ENCODE results near the gene CYP46A1. TPM values are rescaled to one million over a fixed set of nuclear protein-coding genes. Genes with fewer than 3 reads are reported as not detected.

CYP46A1 gene
- total RNA-seq, 1 donor from 2014 or later: 2.1 TPM

- H3K36me3 ChIP-seq (ENCODE audit: control insufficient read depth in 3 of 3, insufficient read depth in 3 of 3, low read length in 3 of 3): no peaks in the 10 kb centered on the region
- peak overlapping the region in 1 of 3 donors; percentile 25 for H3K9ac ChIP-seq (ENCODE audit: low read depth in 1 of 3, low read length in 3 of 3)
- peak overlapping the region in 1 of 3 donors; percentile 35 for H3K4me3 ChIP-seq (ENCODE audit: low read length in 3 of 3)
- no peak overlapping the region for H3K27ac ChIP-seq (ENCODE audit: low read depth, low read length)
- no peaks in the 10 kb centered on the region for H3K9me3 ChIP-seq (ENCODE audit: control insufficient read depth in 3 of 3, low read length in 3 of 3)
- peaks cover 0 to 6% (median 3%) of the 10 kb centered on the region in 3 donors for H3K27me3 ChIP-seq (ENCODE audit: control insufficient read depth in 3 of 3, insufficient read depth in 3 of 3, low read length in 3 of 3)
- peaks cover 58 to 73% (median 66%) of the 10 kb centered on the region in 3 donors for H3K4me1 ChIP-seq (ENCODE audit: control insufficient read depth in 3 of 3, insufficient read depth in 3 of 3, low read length in 3 of 3)
Observed at GRCh38 chr14:99733540-99734405, 49.7 kb downstream of the CYP46A1 start.

GRCh38 chr14:99734406-99735051 lies 50.4 kb downstream of the CYP46A1 start:
- Histone ChIP-seq H3K9me3 (ENCODE audit: control insufficient read depth in 3 of 3, low read length in 3 of 3) (no peaks in the 10 kb centered on the region), H3K36me3 (ENCODE audit: control insufficient read depth in 3 of 3, insufficient read depth in 3 of 3, low read length in 3 of 3) (no peaks in the 10 kb centered on the region), H3K4me1 (ENCODE audit: control insufficient read depth in 3 of 3, insufficient read depth in 3 of 3, low read length in 3 of 3) (peaks cover 64 to 80% (median 72%) of the 10 kb centered on the region in 3 donors), H3K4me3 (ENCODE audit: low read length in 3 of 3) (peak overlapping the region in 1 of 3 donors; percentile 41), H3K27me3 (ENCODE audit: control insufficient read depth in 3 of 3, insufficient read depth in 3 of 3, low read length in 3 of 3) (peaks cover 0 to 3% (median 3%) of the 10 kb centered on the region in 3 donors), H3K27ac (ENCODE audit: low read depth, low read length) (no peak overlapping the region), H3K9ac (ENCODE audit: low read depth in 1 of 3, low read length in 3 of 3) (peak overlapping the region in 1 of 3 donors; percentile 25)

GRCh38 chr14:99735189-99736135 lies 51.4 kb downstream of the CYP46A1 start:
- no peaks in the 10 kb centered on the region for H3K9me3 ChIP-seq (ENCODE audit: control insufficient read depth in 3 of 3, low read length in 3 of 3)
- no peak overlapping the region for H3K4me3 ChIP-seq (ENCODE audit: low read length in 3 of 3)
- peak overlapping the region in 1 of 3 donors; percentile 33 for H3K9ac ChIP-seq (ENCODE audit: low read depth in 1 of 3, low read length in 3 of 3)
- H3K4me1 ChIP-seq (ENCODE audit: control insufficient read depth in 3 of 3, insufficient read depth in 3 of 3, low read length in 3 of 3): peaks cover 70 to 85% (median 78%) of the 10 kb centered on the region in 3 donors
- no peaks in the 10 kb centered on the region for H3K36me3 ChIP-seq (ENCODE audit: control insufficient read depth in 3 of 3, insufficient read depth in 3 of 3, low read length in 3 of 3)
- H3K27ac ChIP-seq (ENCODE audit: low read depth, low read length): no peak overlapping the region
- no peaks in the 10 kb centered on the region for H3K27me3 ChIP-seq (ENCODE audit: control insufficient read depth in 3 of 3, insufficient read depth in 3 of 3, low read length in 3 of 3)

- H3K9me3 ChIP-seq (ENCODE audit: control insufficient read depth in 3 of 3, low read length in 3 of 3): no peaks in the 10 kb centered on the region
- H3K4me1 ChIP-seq (ENCODE audit: control insufficient read depth in 3 of 3, insufficient read depth in 3 of 3, low read length in 3 of 3): peaks cover 74 to 90% (median 84%) of the 10 kb centered on the region in 3 donors
- H3K4me3 ChIP-seq (ENCODE audit: low read length in 3 of 3): peak overlapping the region; percentile 73 to 84 (median 80)
- peak overlapping the region; percentile 77 for H3K27ac ChIP-seq (ENCODE audit: low read depth, low read length)
- no peaks in the 10 kb centered on the region for H3K27me3 ChIP-seq (ENCODE audit: control insufficient read depth in 3 of 3, insufficient read depth in 3 of 3, low read length in 3 of 3)
- H3K9ac ChIP-seq (ENCODE audit: low read depth in 1 of 3, low read length in 3 of 3): peak overlapping the region; percentile 58 to 97 (median 89)
- no peaks in the 10 kb centered on the region for H3K36me3 ChIP-seq (ENCODE audit: control insufficient read depth in 3 of 3, insufficient read depth in 3 of 3, low read length in 3 of 3)
Observed at GRCh38 chr14:99736603-99737371, 52.7 kb downstream of the CYP46A1 start.

GRCh38 chr14:99737451-99737951 lies 53.4 kb downstream of the CYP46A1 start:
- Histone ChIP-seq H3K36me3 (ENCODE audit: control insufficient read depth in 3 of 3, insufficient read depth in 3 of 3, low read length in 3 of 3) (no peaks in the 10 kb centered on the region), H3K9me3 (ENCODE audit: control insufficient read depth in 3 of 3, low read length in 3 of 3) (no peaks in the 10 kb centered on the region), H3K4me1 (ENCODE audit: control insufficient read depth in 3 of 3, insufficient read depth in 3 of 3, low read length in 3 of 3) (peaks cover 73 to 90% (median 84%) of the 10 kb centered on the region in 3 donors), H3K27me3 (ENCODE audit: control insufficient read depth in 3 of 3, insufficient read depth in 3 of 3, low read length in 3 of 3) (no peaks in the 10 kb centered on the region), H3K4me3 (ENCODE audit: low read length in 3 of 3) (peak overlapping the region; percentile 73 to 84 (median 80)), H3K27ac (ENCODE audit: low read depth, low read length) (peak overlapping the region; percentile 77), H3K9ac (ENCODE audit: low read depth in 1 of 3, low read length in 3 of 3) (peak overlapping the region; percentile 81 to 97 (median 89))

- peaks cover 72 to 89% (median 78%) of the 10 kb centered on the region in 3 donors for H3K4me1 ChIP-seq (ENCODE audit: control insufficient read depth in 3 of 3, insufficient read depth in 3 of 3, low read length in 3 of 3)
- H3K9ac ChIP-seq (ENCODE audit: low read depth in 1 of 3, low read length in 3 of 3): peak overlapping the region; percentile 81 to 97 (median 89)
- no peaks in the 10 kb centered on the region for H3K9me3 ChIP-seq (ENCODE audit: control insufficient read depth in 3 of 3, low read length in 3 of 3)
- no peaks in the 10 kb centered on the region for H3K27me3 ChIP-seq (ENCODE audit: control insufficient read depth in 3 of 3, insufficient read depth in 3 of 3, low read length in 3 of 3)
- no peaks in the 10 kb centered on the region for H3K36me3 ChIP-seq (ENCODE audit: control insufficient read depth in 3 of 3, insufficient read depth in 3 of 3, low read length in 3 of 3)
- H3K27ac ChIP-seq (ENCODE audit: low read depth, low read length): peak overlapping the region; percentile 77
- H3K4me3 ChIP-seq (ENCODE audit: low read length in 3 of 3): peak overlapping the region; percentile 73 to 84 (median 80)
Observed at GRCh38 chr14:99737956-99738667, 54.0 kb downstream of the CYP46A1 start.

GRCh38 chr14:99740411-99740810 lies 56.3 kb downstream of the CYP46A1 start:
- Histone ChIP-seq H3K4me1 (ENCODE audit: control insufficient read depth in 3 of 3, insufficient read depth in 3 of 3, low read length in 3 of 3) (peaks cover 56 to 69% (median 60%) of the 10 kb centered on the region in 3 donors), H3K27ac (ENCODE audit: low read depth, low read length) (peak overlapping the region; percentile 77), H3K4me3 (ENCODE audit: low read length in 3 of 3) (peak overlapping the region in 2 of 3 donors; percentile 38 to 73), H3K27me3 (ENCODE audit: control insufficient read depth in 3 of 3, insufficient read depth in 3 of 3, low read length in 3 of 3) (no peaks in the 10 kb centered on the region), H3K9me3 (ENCODE audit: control insufficient read depth in 3 of 3, low read length in 3 of 3) (no peaks in the 10 kb centered on the region), H3K9ac (ENCODE audit: low read depth in 1 of 3, low read length in 3 of 3) (peak overlapping the region in 1 of 3 donors; percentile 97), H3K36me3 (ENCODE audit: control insufficient read depth in 3 of 3, insufficient read depth in 3 of 3, low read length in 3 of 3) (no peaks in the 10 kb centered on the region)

- Histone ChIP-seq H3K4me3 (ENCODE audit: low read length in 3 of 3) (peak overlapping the region in 1 of 3 donors; percentile 7), H3K4me1 (ENCODE audit: control insufficient read depth in 3 of 3, insufficient read depth in 3 of 3, low read length in 3 of 3) (peaks cover 65 to 77% (median 66%) of the 10 kb centered on the region in 3 donors)
Observed at GRCh38 chr14:99741227-99741976, 57.3 kb downstream of the CYP46A1 start.

More at GRCh38 chr14:99741227-99741976, 57.3 kb downstream of the CYP46A1 start:
- H3K27me3 ChIP-seq (ENCODE audit: control insufficient read depth in 3 of 3, insufficient read depth in 3 of 3, low read length in 3 of 3): no peaks in the 10 kb centered on the region
- peak overlapping the region in 2 of 3 donors; percentile 8 to 97 for H3K9ac ChIP-seq (ENCODE audit: low read depth in 1 of 3, low read length in 3 of 3)
- H3K9me3 ChIP-seq (ENCODE audit: control insufficient read depth in 3 of 3, low read length in 3 of 3): no peaks in the 10 kb centered on the region
- H3K27ac ChIP-seq (ENCODE audit: low read depth, low read length): peak overlapping the region; percentile 21
- H3K36me3 ChIP-seq (ENCODE audit: control insufficient read depth in 3 of 3, insufficient read depth in 3 of 3, low read length in 3 of 3): no peaks in the 10 kb centered on the region
